Subcutaneous adipose tissue (tissue), 4 donors: ENCODE data around the gene ANP32B. TPM values are rescaled to one million over a fixed set of nuclear protein-coding genes. Genes with fewer than 3 reads are reported as not detected.

Source experiments
- total RNA-seq, 4 donors: library from RNA; depleted of rRNA; stranded (reverse); fragments of >200 nt; gene quantifications; one replicate each; pipeline ENCODE4 v1.1.0, GENCODE V29; 2016
- TF ChIP-seq, protein P1 (sequence below): fragments of 450-650 bp; IDR thresholded peaks from one replicate; pipeline ENCODE4 v1.5.1; 2016; ENCODE audit warnings: low read depth, mild to moderate bottlenecking, control low read depth, antibody characterized with exemption, moderate library complexity

The ANP32B gene
- 10 to 100 TPM; 32.8 to 61.4 (median 43.8) TPM for total RNA-seq

DNA sequence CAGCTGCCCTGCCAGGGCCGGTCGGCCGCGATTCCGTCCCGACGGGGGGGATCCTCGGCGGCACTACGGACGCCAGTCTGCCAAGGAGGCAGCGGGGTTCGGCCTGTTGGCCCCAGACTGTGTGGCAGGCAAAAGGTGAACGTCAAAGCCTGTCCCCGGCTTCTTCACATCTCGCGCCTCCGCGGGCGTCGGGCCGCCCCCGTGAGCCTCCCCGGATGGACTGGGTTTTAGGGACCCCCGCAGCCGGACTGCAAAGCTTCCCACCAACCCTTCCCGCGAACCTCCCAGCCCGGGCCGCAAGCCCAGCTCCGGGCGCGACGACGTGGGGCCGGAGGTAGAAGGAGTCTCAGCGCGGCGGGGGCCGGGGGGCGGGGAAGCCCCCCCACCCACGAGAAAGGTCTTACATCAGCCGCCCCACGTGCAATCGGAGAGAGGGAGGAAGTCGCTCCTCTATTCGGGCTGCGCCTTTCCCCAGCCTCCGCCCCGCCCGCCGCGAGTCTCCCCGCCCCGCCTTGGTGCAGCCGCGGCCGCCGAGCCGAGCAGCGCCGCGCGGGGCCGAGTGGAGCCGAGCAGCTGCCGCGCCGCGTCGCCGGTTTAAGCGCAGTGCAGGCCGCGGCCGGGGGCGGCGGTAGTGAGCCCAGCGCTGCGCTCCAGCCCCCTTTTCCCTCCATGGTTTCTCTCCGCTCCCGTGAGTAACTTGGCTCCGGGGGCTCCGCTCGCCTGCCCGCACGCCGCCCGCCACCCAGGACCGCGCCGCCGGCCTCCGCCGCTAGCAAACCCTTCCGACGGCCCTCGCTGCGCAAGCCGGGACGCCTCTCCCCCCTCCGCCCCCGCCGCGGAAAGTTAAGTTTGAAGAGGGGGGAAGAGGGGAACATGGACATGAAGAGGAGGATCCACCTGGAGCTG, at the start of gene ANP32B:
Gene ANP32B (plus strand): TSS at position 659 of the 906 bp plus-strand sequence. CDS start 215 bp downstream, at position 874.
- TF ChIP-seq, protein P1, sequence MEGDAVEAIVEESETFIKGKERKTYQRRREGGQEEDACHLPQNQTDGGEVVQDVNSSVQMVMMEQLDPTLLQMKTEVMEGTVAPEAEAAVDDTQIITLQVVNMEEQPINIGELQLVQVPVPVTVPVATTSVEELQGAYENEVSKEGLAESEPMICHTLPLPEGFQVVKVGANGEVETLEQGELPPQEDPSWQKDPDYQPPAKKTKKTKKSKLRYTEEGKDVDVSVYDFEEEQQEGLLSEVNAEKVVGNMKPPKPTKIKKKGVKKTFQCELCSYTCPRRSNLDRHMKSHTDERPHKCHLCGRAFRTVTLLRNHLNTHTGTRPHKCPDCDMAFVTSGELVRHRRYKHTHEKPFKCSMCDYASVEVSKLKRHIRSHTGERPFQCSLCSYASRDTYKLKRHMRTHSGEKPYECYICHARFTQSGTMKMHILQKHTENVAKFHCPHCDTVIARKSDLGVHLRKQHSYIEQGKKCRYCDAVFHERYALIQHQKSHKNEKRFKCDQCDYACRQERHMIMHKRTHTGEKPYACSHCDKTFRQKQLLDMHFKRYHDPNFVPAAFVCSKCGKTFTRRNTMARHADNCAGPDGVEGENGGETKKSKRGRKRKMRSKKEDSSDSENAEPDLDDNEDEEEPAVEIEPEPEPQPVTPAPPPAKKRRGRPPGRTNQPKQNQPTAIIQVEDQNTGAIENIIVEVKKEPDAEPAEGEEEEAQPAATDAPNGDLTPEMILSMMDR, result no peak

DNA sequence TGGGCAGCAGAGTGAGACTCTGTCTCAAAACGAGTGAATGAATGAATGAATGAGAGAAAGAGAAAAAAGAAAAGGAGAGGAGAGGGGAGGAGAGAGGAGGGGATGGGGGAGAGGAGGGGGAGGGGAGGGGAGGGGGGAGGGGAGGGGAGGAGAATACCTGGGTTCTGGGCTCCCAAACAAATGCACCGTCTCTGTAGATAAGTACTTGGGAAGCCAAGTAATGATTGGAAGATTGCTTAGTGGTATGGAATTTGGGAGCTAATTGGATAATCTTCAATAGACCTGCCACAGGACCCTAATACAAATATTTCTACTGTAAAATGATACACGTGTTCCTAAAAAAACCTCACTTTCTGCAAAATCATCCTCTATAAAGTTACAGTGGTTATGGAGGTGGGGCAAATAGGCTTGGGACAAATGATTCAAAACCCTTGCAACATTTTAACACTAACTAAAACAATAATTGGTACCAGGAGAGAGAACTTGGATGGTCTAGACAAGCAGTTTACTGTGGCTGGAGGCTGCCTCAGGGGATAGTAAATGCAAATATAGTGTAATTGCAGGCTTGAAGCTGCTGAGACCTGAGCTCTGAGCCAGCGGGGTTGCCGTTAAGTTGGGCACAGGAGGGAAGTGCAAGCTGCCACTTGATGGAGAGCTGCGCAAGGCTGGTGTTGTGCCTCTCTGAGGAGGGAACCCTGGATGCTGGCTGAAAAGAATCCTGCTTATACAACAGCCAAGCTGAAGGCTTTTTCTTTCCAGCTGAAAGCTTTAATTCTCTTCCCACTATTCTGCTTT, 48.6 kb upstream of the ANP32B start:
- TF ChIP-seq, protein P1, result no peak

DNA sequence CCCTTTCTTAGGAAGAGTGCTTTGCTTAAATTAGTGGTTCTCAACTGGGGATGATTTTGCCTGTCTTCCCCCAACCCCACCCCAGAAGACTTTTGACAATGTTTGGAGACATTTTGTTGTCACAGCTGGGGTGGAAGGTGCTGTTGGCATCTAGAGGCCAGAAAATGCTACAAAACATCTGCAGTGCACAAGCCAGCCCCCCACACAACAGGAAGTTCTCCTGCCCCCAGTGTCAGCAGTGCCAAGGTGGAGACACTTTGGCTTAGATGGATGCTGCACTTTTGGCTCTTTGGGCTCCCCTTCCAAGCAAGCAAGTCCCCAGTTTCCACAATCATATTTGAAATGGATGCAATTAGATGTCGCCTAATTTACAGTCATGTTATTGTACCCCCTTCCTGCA, 47.9 kb upstream of the ANP32B start:
- TF ChIP-seq, protein P1, result no peak

DNA sequence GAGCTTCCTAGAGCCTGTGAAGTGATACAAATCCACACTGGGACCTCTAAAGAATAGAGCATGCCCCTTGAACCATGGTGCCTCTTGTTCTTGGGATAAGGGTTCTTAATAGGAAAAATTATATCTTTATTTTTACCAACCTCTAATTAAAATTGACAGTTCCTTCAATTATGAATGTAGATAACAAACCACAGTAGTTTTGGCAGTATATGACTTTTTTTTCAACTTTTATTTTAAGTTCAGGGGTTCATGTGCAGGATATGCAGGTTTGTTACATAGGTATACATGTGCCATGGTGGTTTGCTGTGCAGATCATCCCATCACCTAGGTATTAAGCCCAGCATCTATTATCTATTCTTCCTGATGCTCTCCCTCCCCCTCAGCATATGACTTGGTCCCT, 46.1 kb upstream of the ANP32B start:
- TF ChIP-seq, protein P1, result no peak

DNA sequence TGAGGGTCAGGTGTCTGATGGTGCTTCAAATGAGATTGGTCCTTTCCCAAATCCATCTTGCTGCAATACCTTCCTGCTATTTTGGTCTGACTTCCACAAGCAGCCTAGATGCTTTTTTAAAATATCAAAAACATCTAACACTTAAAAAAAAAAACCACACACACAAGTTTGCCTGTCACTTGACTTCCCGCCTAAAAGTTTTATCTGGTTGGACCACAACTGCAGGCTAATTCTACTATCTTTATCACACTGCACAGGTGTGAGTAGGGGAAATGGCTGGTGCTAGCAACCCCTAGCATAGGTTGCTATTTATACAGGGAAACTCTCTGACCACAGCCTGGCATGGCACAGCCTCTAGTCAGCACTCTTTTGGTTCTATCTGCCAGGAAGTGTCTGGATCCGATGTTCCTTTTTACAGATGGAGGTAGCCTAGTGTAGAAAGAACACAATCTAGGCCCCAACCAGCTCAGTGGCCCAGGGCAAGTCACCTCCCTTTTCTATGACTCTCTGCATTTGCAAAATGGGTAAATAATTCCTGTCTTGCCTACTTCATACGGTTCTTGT, 45.0 kb upstream of the ANP32B start, which contains the start of gene HEMGN:
Gene HEMGN (minus strand): TSS at position 92 of the 564 bp plus-strand sequence. CDS start 36 bp downstream, at position 56.
- TF ChIP-seq, protein P1, result no peak

DNA sequence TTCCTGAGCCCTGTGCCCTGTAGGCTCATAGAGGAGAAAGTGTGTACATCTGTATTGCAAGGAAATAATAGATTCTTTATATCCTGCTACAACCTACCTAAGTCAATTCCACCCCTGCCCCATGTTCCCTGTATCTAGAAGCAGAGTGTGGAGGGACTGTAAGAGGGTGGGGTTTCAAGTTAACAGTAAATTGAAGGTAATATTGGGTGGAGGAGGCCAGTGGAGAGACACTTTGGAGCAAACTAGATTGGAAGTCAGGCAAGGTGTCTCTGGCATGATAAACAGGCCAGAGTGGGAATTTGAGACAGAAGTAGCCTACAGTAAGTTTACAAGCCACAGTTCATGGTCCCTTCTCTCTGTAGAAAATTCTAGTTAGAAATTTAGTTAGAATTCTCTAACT, 42.9 kb upstream of the ANP32B start:
- TF ChIP-seq, protein P1, result no peak

DNA sequence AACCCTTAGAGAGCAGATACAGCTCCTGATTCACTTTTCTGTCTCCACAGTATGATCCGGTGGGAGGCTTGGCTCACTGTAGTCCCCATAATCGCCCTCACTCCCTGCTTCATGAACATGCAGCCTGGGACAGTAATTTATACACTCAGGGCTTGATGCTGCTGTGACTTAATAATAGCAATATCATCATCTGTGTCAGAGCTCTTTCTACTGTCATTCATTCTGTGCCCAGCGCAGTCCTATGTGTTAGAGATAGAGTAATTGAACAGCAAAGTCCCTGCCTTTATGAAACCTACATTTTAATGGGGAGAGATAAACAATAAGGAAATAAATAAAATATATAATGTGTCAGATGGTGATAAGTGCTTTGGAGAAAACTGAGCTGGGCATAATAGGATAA, 42.4 kb upstream of the ANP32B start:
- TF ChIP-seq, protein P1, result no peak
